HG02943 (cell line): ENCODE data around the gene REC8.

ENCODE experiments used
- ATAC-seq: cut with Tn5 transposase; IDR thresholded peaks from one replicate; pipeline ENCODE4 v1.9.1; 2021; ENCODE audit warnings: mild to moderate bottlenecking, low read depth, moderate library complexity; ENCODE audit not compliant: unreplicated experiment

Gene REC8

GRCh38 chr14:24157331-24157730 is 14.5 kb upstream of the REC8 start:
- no peak for ATAC-seq

GRCh38 chr14:24159777-24160498 is 11.9 kb upstream of the REC8 start:
- ATAC-seq = no peak

GRCh38 chr14:24160499-24160849 is 11.4 kb upstream of the REC8 start:
- no peak for ATAC-seq

- ATAC-seq = peak; percentile 80
Measured at GRCh38 chr14:24160850-24161804, 10.8 kb upstream of the REC8 start, which contains the start of gene IRF9. Gene IRF9 (plus strand): TSS chr14:24161265. CDS start chr14:24162145, 880 bp downstream.

GRCh38 chr14:24162093-24162492 is 9.8 kb upstream of the REC8 start:
- ATAC-seq = no peak

- ATAC-seq = no peak
Measured at GRCh38 chr14:24164518-24164991, 7.3 kb upstream of the REC8 start.

- no peak for ATAC-seq
Measured at GRCh38 chr14:24165785-24166184, 6.1 kb upstream of the REC8 start.

- ATAC-seq = no peak
Measured at GRCh38 chr14:24167469-24168114, 4.3 kb upstream of the REC8 start.

- ATAC-seq = no peak
Measured at GRCh38 chr14:24172261-24172860, 481 bp downstream of the REC8 start.

- no peak for ATAC-seq
Measured at GRCh38 chr14:24172871-24173281, 996 bp downstream of the REC8 start.

GRCh38 chr14:24176599-24176998 is 4.7 kb downstream of the REC8 start:
- ATAC-seq = no peak

- ATAC-seq = no peak
Measured at GRCh38 chr14:24177041-24177825, 5.4 kb downstream of the REC8 start.

- ATAC-seq = no peak
Measured at GRCh38 chr14:24177891-24178290, 6.0 kb downstream of the REC8 start.

- ATAC-seq = no peak
Measured at GRCh38 chr14:24178399-24179178, 6.7 kb downstream of the REC8 start.

GRCh38 chr14:24179294-24179960 is 7.5 kb downstream of the REC8 start:
- no peak for ATAC-seq

- no peak for ATAC-seq
Measured at GRCh38 chr14:24179961-24180796, 8.3 kb downstream of the REC8 start.

GRCh38 chr14:24181371-24182077 is 9.6 kb downstream of the REC8 start:
- ATAC-seq = no peak
